Caco-2 (cell line): Measurements from ENCODE around the gene OPN1SW. TPM values are rescaled to one million over a fixed set of nuclear protein-coding genes. Genes with fewer than 3 reads are reported as not detected.

Source experiments
- BruUV-seq: library from RNA; stranded (reverse); fragments of 400-500 nt; replicated peaks from 2 replicates; lab custom pipeline; 2021; lab: Mats Ljungman, UMichigan
- CTCF ChIA-PET: fragments of 300-600 bp; sonication (Branson Sonifier 250); formaldehyde crosslinking; loops from one replicate; lab custom pipeline; 2022; ENCODE audit warnings: antibody characterized with exemption; lab: Charles Lee
- POLR2A ChIA-PET: fragments of 300-600 bp; sonication (Branson Sonifier 250); formaldehyde crosslinking; loops from one replicate; lab custom pipeline; 2022; ENCODE audit warnings: antibody characterized with exemption; lab: Charles Lee
- DNase-seq, 2 experiments: peaks; one replicate each; pipeline versions ENCODE4 v3.0.0 to v3.0.0-alpha.2; 2020 to 2022
- H3K27me3 ChIP-seq: replicated peaks from 2 replicates; pipeline ENCODE4 v1.6.0; 2011; ENCODE audit warnings: low read length; ENCODE audit not compliant: control insufficient read depth, insufficient read depth
- H3K36me3 ChIP-seq: 2 replicates; pipeline ENCODE4 v1.5.1; 2011; ENCODE audit warnings: low read length; ENCODE audit not compliant: control insufficient read depth, insufficient read depth
- H3K4me1 ChIP-seq: fragments of 250-450 bp; sonication (Bioruptor Pico); 2 replicates; pipeline ENCODE4 v1.5.1; 2020; ENCODE audit warnings: mild to moderate bottlenecking
- H3K4me3 ChIP-seq: 2 replicates; pipeline ENCODE4 v1.5.1; 2011; ENCODE audit warnings: low read depth, mild to moderate bottlenecking, control low read depth, low read length
- H3K9me3 ChIP-seq: fragments of 250-450 bp; sonication (Bioruptor Pico); 2 replicates; pipeline ENCODE4 v1.5.1; 2020; ENCODE audit warnings: mild to moderate bottlenecking, moderate library complexity
- H3K27ac Mint-ChIP-seq: one replicate; pipeline ENCODE4 v1.8.0; 2022; ENCODE audit warnings: mixed read lengths; ENCODE audit not compliant: unreplicated experiment
- H3K27me3 Mint-ChIP-seq: one replicate; pipeline ENCODE4 v1.8.0; 2022; ENCODE audit warnings: mixed read lengths; ENCODE audit not compliant: insufficient read depth, unreplicated experiment
- H3K36me3 Mint-ChIP-seq: one replicate; pipeline ENCODE4 v1.8.0; 2022; ENCODE audit warnings: mild to moderate bottlenecking, mixed read lengths; ENCODE audit not compliant: insufficient read depth, unreplicated experiment
- H3K4me1 Mint-ChIP-seq: one replicate; pipeline ENCODE4 v1.8.0; 2022; ENCODE audit warnings: low read depth, mixed read lengths; ENCODE audit not compliant: unreplicated experiment
- H3K4me3 Mint-ChIP-seq: one replicate; pipeline ENCODE4 v1.8.0; 2022; ENCODE audit warnings: mild to moderate bottlenecking, moderate library complexity, mixed read lengths; ENCODE audit not compliant: unreplicated experiment
- H3K9me3 Mint-ChIP-seq: one replicate; pipeline ENCODE4 v1.8.0; 2022; ENCODE audit warnings: mixed read lengths; ENCODE audit not compliant: unreplicated experiment
- CTCF ChIP-seq, 2 experiments: fragments of 200-600 bp in 1 of 2; IDR thresholded peaks; 1 replicate in 1 of 2; 2 replicates in 1 of 2; pipeline versions ENCODE4 v1.5.1 to v1.8.0; 2011 to 2022; ENCODE audit warnings: antibody characterized with exemption in 1 of 2, control low read depth in 1 of 2, inconsistent platforms in 1 of 2, low read depth in 1 of 2, low read length in 1 of 2, mild to moderate bottlenecking in 1 of 2, moderate library complexity in 1 of 2; ENCODE audit not compliant: insufficient read depth in 1 of 2, severe bottlenecking in 1 of 2, unreplicated experiment in 1 of 2
- intact Hi-C: fragments of 100-400 bp; cut with micrococcal nuclease; formaldehyde crosslinking; loops from one replicate; pipeline ENCODE4 v1.10.0; 2022; ENCODE audit not compliant: unreplicated experiment
- total RNA-seq: library from RNA; stranded (reverse); gene quantifications from 2 replicates; pipeline ENCODE4 v1.2.3, GENCODE V29; 2022

OPN1SW gene
- total RNA-seq, 1 experiment from 2014 or later: not detected

- POLR2A ChIA-PET: no interaction called here
- Mint-ChIP-seq H3K27me3 (no peaks in the 10 kb centered on the region), H3K4me1 (peaks cover 28% of the 10 kb centered on the region), H3K36me3 (peaks cover 69% of the 10 kb centered on the region), H3K27ac (no peak overlapping the region), H3K4me3 (no peak overlapping the region), H3K9me3 (no peaks in the 10 kb centered on the region)
- no peaks in the 10 kb centered on the region for H3K9me3 ChIP-seq
- no peak for DNase-seq
- H3K4me3 ChIP-seq: no peak overlapping the region
- no TSS peak for BruUV-seq
- H3K27me3 ChIP-seq: no peaks in the 10 kb centered on the region
- no peaks in the 10 kb centered on the region for H3K36me3 ChIP-seq
- CTCF ChIA-PET: no interaction called here
- H3K4me1 ChIP-seq: peaks cover 46% of the 10 kb centered on the region
- intact Hi-C loops: no loop called here
- TF ChIP-seq CTCF (IDR thresholded peaks at IDR 0.05; ENCODE audit: insufficient read depth in 1 of 2, low read depth in 1 of 2, low read length in 1 of 2, severe bottlenecking in 1 of 2, unreplicated experiment in 1 of 2): no peak
These were observed 31.2 kb downstream of the OPN1SW start for GRCh38 chr7:128744366-128744905.

DNA sequence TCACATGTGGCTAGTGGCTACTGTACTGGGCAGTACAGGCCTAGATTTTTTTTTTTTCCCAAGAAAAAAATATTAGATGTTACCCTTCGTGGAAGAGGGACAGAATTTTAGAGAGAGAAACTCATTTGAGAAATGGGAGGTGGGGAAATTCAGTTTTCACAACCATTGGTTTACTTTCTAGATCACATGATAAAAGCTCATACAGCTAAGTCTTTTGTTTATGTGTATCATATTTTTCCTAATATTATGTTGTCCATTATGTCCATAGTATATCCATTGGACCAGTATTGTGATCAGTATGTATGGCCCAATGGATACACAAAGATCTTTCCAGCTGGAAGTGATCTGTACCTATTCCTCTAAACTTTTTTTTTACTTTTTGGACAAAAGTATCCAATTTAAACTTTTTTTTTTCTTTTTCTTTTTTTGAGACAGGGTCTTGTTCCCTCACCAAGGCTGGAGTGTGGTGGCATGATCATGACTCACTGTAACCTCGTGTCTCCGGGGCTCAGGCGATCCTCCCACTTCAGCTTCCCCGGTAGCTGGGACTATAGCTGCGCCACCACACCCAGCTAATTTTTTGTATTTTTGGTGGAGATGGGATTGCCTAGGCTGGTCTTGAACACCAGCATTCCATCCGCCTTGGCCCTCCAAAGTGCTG lies 32.4 kb downstream of the OPN1SW start:
- no peaks in the 10 kb centered on the region for H3K36me3 ChIP-seq
- DNase-seq: no peak
- no peak overlapping the region for H3K27ac Mint-ChIP-seq
- H3K9me3 Mint-ChIP-seq: no peaks in the 10 kb centered on the region
- ChIA-PET CTCF (interaction anchor here (0.6 kb wide), 1 partner anchor 21 kb away, joined by 3 read pairs; no protein-coding TSS in a partner anchor), POLR2A (interaction anchor here (0.6 kb wide), 1 partner anchor 754 kb away, joined by 3 read pairs; no protein-coding TSS in a partner anchor)
- peaks cover 45% of the 10 kb centered on the region for H3K4me1 ChIP-seq
- intact Hi-C loops: no loop called here
- H3K9me3 ChIP-seq: no peaks in the 10 kb centered on the region
- H3K27me3 ChIP-seq: no peaks in the 10 kb centered on the region
- H3K36me3 Mint-ChIP-seq: peaks cover 68% of the 10 kb centered on the region
- H3K27me3 Mint-ChIP-seq: no peaks in the 10 kb centered on the region
- H3K4me1 Mint-ChIP-seq: peaks cover 33% of the 10 kb centered on the region
- H3K4me3 ChIP-seq: no peak overlapping the region
- no peak for TF ChIP-seq CTCF (IDR thresholded peaks at IDR 0.05; ENCODE audit: insufficient read depth in 1 of 2, low read depth in 1 of 2, low read length in 1 of 2, severe bottlenecking in 1 of 2, unreplicated experiment in 1 of 2)
- BruUV-seq: no TSS peak
- H3K4me3 Mint-ChIP-seq: no peak overlapping the region

DNA sequence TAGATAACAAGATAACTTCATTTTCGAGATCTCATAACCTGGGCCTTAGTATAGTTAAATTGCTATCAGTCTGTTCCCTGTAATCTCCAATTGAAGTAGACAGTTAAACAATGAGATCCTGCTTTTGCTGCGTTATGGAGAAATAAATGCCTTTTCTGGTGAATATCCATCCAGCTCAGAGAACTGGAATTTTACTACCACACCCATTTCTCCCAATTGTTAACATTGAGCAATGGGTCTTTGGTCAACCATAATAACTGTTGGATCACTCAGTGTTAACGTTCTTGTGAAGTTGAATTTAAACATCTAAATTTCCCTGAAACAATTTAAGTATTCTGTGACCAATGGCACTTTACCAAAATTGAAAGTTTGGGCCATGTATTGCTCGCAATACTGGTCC lies 33.4 kb downstream of the OPN1SW start:
- peak overlapping the region; percentile 20 for H3K27ac Mint-ChIP-seq
- no peak overlapping the region for H3K4me3 ChIP-seq
- POLR2A ChIA-PET: no interaction called here

More for the DNA sequence above, 33.4 kb downstream of the OPN1SW start:
- H3K9me3 Mint-ChIP-seq: no peaks in the 10 kb centered on the region
- H3K9me3 ChIP-seq: no peaks in the 10 kb centered on the region
- H3K27me3 Mint-ChIP-seq: no peaks in the 10 kb centered on the region
- peak overlapping the region; percentile 32 for H3K4me3 Mint-ChIP-seq
- H3K4me1 ChIP-seq: peaks cover 44% of the 10 kb centered on the region
- no peak for DNase-seq
- CTCF ChIA-PET: no interaction called here
- no peak for TF ChIP-seq CTCF (IDR thresholded peaks at IDR 0.05; ENCODE audit: insufficient read depth in 1 of 2, low read depth in 1 of 2, low read length in 1 of 2, severe bottlenecking in 1 of 2, unreplicated experiment in 1 of 2)
- no peaks in the 10 kb centered on the region for H3K27me3 ChIP-seq
- no peaks in the 10 kb centered on the region for H3K36me3 ChIP-seq
- intact Hi-C loops: no loop called here
- BruUV-seq: no TSS peak
- H3K4me1 Mint-ChIP-seq: peaks cover 34% of the 10 kb centered on the region
- H3K36me3 Mint-ChIP-seq: peaks cover 58% of the 10 kb centered on the region
